Measurements from ENCODE around the gene MCCC1.
"Not testable (repeated sequence)": the region's sequence is repeated elsewhere in the genome, so short reads cannot be mapped to it uniquely, and the experiment has no call there.

Gene MCCC1

GRCh38 chr3:183101040-183101439 lies 1.7 kb upstream of the MCCC1 start:
- DNase-seq, result not testable (repeated sequence)

GRCh38 chr3:183100376-183100775 lies 1.1 kb upstream of the MCCC1 start:
- DNase-seq, result no peak

DNA sequence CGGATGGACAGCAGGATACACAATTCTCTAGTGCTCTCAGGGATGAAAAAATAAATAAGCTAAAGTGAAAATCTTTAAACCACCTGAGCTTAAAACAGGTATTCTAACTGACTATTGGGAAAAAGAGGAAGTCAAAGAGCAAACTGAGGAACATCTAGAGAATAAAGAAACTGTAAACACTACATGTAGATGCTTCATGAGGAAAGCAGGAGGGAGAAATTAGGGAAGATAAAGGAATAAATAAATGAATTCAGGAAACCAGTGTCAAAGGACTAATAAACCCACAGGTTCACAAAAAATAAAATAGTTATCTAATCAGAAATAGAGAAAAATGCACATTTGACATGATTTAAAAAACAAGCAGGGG lies 525 bp upstream of the MCCC1 start:
- no peak for DNase-seq

DNA sequence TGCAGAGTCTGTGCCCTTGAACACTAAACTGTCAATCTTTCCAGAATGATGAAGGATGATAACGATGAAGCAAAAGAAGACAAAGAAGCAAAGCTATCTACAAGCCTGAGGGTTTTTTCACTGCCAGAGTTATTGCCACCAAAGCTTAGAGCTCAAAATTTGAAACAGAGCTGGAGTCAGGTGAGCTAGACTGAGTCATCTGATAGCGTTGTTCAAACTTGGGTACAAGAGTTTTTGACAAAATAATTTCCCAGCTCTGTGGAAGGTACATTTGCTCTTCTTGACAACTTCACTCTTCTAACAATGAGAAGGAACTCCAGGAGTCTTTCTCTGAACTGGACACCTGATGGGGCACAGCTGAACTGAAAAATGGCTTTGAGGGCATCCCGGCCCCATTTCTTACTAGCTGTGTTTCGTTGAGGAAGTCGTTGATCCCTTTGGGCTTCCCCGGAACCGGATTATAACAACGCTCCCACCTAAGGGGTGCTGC lies 715 bp downstream of the MCCC1 start:
- no peak for DNase-seq

DNA sequence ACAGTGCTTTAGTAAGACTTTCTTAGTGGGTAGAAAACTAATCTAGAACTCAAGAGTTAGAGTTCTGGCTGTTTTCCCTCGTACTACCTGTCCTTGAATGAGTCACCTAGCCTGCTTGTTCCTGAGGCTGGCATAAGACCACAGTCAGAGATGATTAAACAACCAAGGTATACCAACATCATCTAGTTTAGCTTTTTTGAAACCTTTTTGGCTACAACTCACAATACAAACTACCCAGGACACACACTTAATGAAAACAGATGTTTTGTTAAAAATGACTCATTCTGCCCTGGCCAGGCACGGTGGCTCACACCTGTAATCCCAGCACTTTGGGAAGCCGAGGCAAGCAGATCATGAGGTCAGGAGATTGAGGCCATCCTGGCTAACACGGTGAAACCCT lies 4.6 kb downstream of the MCCC1 start:
- DNase-seq, result no peak

DNA sequence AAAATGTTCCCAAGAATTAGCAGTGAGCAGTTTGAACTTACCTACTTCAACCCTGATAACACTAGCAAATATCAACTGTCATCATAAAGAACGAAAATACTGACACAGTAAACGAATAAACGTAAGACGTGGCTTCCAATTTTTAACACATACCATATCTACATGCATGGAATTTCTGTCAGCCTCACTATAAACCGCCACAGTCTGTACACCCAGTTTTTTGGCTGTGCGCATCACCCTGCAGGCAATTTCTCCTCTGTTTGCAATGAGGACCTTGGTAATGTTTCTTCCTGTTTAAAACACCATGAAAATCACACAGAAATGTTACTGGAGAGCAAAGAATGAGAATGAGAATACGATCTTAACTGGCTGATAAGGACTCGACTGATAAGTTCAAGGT lies 7.0 kb downstream of the MCCC1 start:
- DNase-seq, result no peak

- DNase-seq, result no peak
Observed at GRCh38 chr3:183087184-183087583, 12.1 kb downstream of the MCCC1 start.

GRCh38 chr3:183085634-183086390 lies 13.5 kb downstream of the MCCC1 start:
- DNase-seq, result no peak

DNA sequence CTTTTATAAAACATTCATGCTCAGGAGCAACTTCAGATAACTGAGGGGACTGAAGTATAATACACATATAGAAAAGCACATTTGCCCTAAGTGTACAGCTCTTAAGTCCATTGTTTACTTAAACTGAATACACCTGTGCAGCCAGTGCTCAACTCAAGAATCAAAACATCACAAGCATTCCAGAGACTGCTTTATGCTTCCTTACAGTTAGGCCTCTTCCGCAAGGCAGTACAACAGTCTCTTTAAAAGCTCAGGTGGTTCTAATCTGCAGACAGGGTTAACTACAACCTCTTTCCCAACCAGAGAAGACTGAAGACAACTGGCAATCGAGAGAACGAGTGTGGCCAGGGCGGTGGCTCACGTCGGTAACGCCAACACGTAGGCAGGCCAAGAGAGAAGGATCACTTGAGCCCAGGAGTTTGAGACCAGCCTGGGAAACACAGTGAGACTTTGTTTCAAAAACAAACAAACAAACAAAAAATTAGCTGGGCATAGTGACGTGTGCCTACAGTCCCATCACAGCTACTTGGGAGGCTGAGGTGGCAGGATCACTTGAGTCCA lies 16.9 kb downstream of the MCCC1 start:
- no peak for DNase-seq

DNA sequence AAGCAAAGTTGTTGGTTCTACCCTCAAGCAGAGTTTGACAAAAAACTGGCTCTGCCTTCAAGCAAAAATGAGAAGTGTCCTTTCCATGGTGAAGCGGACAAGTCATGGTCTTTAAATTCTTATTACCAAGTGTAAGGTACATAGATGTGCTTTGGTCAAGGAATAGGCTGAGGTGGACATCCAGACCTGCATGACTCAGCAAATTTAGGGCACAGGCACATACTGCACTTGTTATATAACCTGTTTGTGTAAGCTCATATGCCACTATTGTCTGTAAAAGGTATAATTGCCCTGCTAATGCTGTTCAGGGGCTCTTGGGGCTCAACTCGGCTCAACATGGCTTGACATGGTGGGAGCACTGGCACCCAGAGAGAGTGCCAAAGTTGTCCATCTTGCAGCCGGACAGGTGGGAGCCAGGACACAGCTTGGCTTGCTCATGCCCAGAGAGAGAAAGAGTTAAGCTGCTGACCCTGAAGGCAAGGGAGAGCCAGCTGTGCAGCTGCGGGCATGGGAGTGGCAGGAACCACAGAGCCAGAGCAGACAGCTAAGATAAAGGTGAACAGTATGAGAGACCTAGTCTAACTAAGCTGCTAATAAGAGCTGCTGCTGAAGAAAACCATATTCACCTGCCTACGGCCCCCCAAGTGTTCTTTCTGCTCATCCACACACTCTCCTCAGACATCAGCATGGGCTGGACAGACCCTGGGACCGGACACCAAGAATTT lies 17.7 kb downstream of the MCCC1 start:
- DNase-seq, result no peak

DNA sequence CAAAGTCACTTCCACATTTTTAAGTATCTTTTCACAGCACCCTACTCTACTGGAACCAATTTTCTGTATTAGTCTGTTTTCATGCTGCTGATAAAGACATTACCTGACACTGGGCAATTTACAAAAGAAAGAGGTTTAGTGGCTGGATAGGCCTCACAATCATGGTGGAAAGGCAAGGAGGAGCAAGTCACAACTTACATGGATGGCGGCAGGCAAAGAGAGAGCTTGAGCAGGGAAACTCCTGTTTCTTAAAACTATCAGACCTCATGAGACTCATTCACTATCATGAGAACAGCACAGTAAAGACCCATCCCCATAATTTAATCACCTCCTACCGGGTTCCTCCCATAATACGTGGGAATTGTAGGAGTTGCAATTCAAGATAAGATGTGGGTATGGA lies 18.7 kb downstream of the MCCC1 start:
- no peak for DNase-seq

- DNase-seq, result no peak
Observed at GRCh38 chr3:183074881-183075280, 24.4 kb downstream of the MCCC1 start.

GRCh38 chr3:183074261-183074660 lies 25.0 kb downstream of the MCCC1 start:
- no peak for DNase-seq

GRCh38 chr3:183073839-183074238 lies 25.5 kb downstream of the MCCC1 start:
- no peak for DNase-seq

DNA sequence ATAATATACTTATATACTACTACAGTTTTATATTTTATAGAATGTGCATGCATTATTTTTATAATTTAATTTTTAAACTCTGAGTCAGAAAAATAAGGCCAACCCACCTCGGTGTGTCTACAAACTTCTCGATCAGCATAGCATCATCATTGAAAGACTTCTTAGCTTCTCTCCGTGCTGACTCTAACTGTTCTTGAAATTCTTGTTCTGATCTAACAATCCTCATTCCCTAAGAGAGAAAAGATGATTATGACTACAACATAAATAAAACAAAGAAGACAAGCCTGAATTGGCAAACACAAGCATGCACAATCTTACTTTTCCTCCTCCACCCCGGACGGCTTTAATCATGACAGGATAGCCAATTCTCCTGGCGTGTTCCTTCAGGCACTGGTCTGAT lies 28.4 kb downstream of the MCCC1 start:
- no peak for DNase-seq

GRCh38 chr3:183069086-183069485 lies 30.2 kb downstream of the MCCC1 start:
- DNase-seq, result no peak

DNA sequence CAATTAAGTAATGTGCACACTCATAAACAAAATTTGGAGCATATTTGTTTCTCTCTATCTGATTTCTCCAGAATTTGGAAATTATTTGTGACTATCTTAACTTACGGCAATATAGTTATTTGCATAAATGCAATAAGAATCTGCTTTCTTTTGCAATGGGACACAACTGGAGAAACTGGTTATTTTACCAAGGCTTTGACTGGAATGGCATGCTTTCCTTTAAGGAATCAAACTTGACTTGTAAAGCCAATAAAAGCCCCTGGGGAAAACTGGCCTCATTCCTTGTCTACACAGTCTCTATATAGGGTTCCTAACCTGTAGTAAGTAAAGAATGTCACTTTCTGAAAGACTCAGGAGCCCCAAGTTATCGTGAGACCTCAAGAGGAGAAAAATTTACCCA lies 32.4 kb downstream of the MCCC1 start:
- DNase-seq, result not testable (repeated sequence)

DNA sequence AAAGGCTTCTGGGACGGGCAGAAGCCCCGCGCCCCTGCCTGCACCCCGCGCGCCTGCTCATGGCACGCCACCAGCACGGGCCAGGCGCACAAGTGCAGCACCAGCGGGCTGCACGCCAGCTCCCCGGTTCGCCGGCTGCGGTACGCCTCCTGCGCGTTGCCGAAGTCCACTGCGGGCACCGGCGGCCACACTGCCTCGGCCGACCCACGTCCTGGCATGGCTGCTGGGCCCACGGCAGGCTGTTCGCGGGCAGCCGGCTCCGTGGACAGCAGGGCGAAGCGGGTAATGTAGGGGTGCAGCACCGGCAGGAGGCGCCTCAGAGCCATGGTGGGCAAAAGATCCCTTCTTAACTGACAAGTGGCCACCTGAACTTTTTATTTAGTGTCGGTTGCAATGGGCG lies 34.8 kb downstream of the MCCC1 start:
- no peak for DNase-seq

GRCh38 chr3:183061391-183062172 lies 37.7 kb downstream of the MCCC1 start:
- DNase-seq, result no peak

GRCh38 chr3:183058351-183058750 lies 40.9 kb downstream of the MCCC1 start:
- no peak for DNase-seq

GRCh38 chr3:183050706-183051105 lies 48.6 kb downstream of the MCCC1 start:
- no peak for DNase-seq

- DNase-seq, result no peak
Observed at GRCh38 chr3:183046883-183047282, 52.4 kb downstream of the MCCC1 start.

DNA sequence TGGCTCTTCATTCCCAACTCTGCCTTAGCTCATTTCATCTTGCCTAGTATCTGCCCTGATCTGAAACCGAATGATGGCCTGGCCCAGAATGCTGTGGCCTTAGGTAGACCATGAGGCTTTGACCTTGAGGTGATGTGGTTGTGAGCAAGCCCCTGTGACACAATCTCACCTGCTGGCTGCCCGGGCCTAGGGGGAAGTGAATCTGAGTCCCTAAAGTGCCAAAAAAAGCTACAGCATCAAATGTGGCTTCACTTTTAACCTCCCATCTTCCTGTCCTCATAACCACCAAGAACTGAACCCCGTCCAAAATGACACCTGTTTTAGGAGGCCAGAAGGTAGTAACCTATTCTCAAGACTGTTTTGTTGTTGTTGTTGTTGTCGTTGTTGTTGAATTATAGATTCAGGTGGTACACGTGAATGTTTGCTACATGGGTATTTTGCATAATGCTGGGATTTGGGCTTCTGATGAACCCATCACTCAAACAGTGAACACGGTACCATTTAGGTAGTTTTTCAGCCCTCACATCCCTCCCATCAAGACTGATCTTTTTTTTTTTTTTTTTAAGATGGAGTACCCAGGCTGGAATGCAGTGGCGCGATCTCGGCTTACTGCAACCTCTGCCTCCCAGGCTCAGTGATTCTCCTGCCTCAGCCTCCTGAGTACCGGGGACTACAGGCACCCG lies 54.6 kb downstream of the MCCC1 start:
- no peak for DNase-seq
